Measurements from ENCODE around the gene NUDT19.
A peak's percentile ranks its signal among the peaks of the same experiment; 100 is the strongest.

GRCh38 chr19:32719611-32720059, 28.0 kb downstream of the NUDT19 start, which contains the start of gene TDRD12:
- TF ChIP-seq CTCF (conservative IDR thresholded peaks at IDR 0.05; ENCODE audit: low read depth, low read length) (0 out of 2 replicates have a peak, but pooled peaks have one; percentile 30), EZH2 (IDR thresholded peaks at IDR 0.05; ENCODE audit: borderline replicate concordance, low read depth, low read length, poor library complexity, severe bottlenecking) (no peak)
